GM23338 (cell line): ENCODE data around the gene YOD1. TPM values are rescaled to one million over a fixed set of nuclear protein-coding genes. Genes with fewer than 3 reads are reported as not detected.
"Not testable (repeated sequence)": the region's sequence is repeated elsewhere in the genome, so short reads cannot be mapped to it uniquely, and the experiment has no call there.

Source experiments
- ATAC-seq: fragments of 200-7000 bp; cut with Tn5 transposase; 3 replicates; pipeline ENCODE4 v1.9.1; 2020
- DNase-seq: peaks from one replicate; pipeline ENCODE4 v3.0.0-alpha.2; 2015; ENCODE audit warnings: low spot score
- H2AFZ ChIP-seq: fragments of 200-600 bp; sonication (generic); 2 replicates; pipeline ENCODE4 v1.8.0; 2016; ENCODE audit warnings: antibody characterized with exemption, mild to moderate bottlenecking, moderate library complexity
- H3F3A ChIP-seq: fragments of 200-600 bp; sonication (generic); replicated peaks from 2 replicates; pipeline ENCODE4 v1.8.0; 2017; ENCODE audit warnings: antibody characterized with exemption, mixed run types, low read depth
- H3K27ac ChIP-seq: fragments of 200-600 bp; sonication (generic); 2 replicates; pipeline ENCODE4 v1.6.1; 2016; ENCODE audit warnings: low read depth
- H3K27me3 ChIP-seq: fragments of 200-600 bp; sonication (generic); 2 replicates; pipeline ENCODE4 v1.8.0; 2016; ENCODE audit warnings: mild to moderate bottlenecking, mixed run types, moderate library complexity; ENCODE audit not compliant: insufficient read depth
- H3K36me3 ChIP-seq: fragments of 200-600 bp; sonication (generic); 2 replicates; pipeline ENCODE4 v1.8.0; 2016; ENCODE audit warnings: mild to moderate bottlenecking; ENCODE audit not compliant: insufficient read depth
- H3K4me1 ChIP-seq: fragments of 200-600 bp; sonication (generic); 2 replicates; pipeline ENCODE4 v1.8.0; 2016; ENCODE audit warnings: mild to moderate bottlenecking, moderate library complexity; ENCODE audit not compliant: insufficient read depth
- H3K4me2 ChIP-seq: fragments of 200-600 bp; sonication (generic); 2 replicates; pipeline ENCODE4 v1.7.1; 2017; ENCODE audit warnings: mixed run types
- H3K4me3 ChIP-seq: fragments of 200-600 bp; sonication (generic); 2 replicates; pipeline ENCODE4 v1.6.1; 2016; ENCODE audit warnings: mixed run types
- H3K79me2 ChIP-seq: fragments of 200-600 bp; sonication (generic); replicated peaks from 2 replicates; pipeline ENCODE4 v1.8.0; 2017; ENCODE audit warnings: mild to moderate bottlenecking; ENCODE audit not compliant: insufficient read depth
- H3K9me2 ChIP-seq: fragments of 200-600 bp; sonication (generic); 2 replicates; pipeline ENCODE4 v1.8.0; 2017; ENCODE audit not compliant: insufficient read depth
- H4K20me1 ChIP-seq: fragments of 200-600 bp; sonication (generic); replicated peaks from 2 replicates; pipeline ENCODE4 v1.8.0; 2017; ENCODE audit warnings: mild to moderate bottlenecking; ENCODE audit not compliant: insufficient read depth
- H3K27ac Mint-ChIP-seq: 2 replicates; pipeline ENCODE4 v1.8.0; 2020; ENCODE audit warnings: inconsistent platforms, mild to moderate bottlenecking, moderate library complexity, mixed read lengths
- H3K27me3 Mint-ChIP-seq: 3 replicates; pipeline ENCODE4 v1.8.0; 2022; ENCODE audit warnings: low read depth, mild to moderate bottlenecking, moderate library complexity, mixed read lengths, inconsistent platforms; ENCODE audit not compliant: insufficient read depth, poor library complexity
- H3K36me3 Mint-ChIP-seq: 3 replicates; pipeline ENCODE4 v1.8.0; 2021; ENCODE audit warnings: low read depth, mild to moderate bottlenecking, inconsistent platforms, moderate library complexity, mixed read lengths
- H3K4me1 Mint-ChIP-seq: 3 replicates; pipeline ENCODE4 v1.8.0; 2020; ENCODE audit warnings: mild to moderate bottlenecking, inconsistent platforms, mixed read lengths
- H3K4me3 Mint-ChIP-seq: 3 replicates; pipeline ENCODE4 v1.8.0; 2021; ENCODE audit warnings: moderate library complexity, mild to moderate bottlenecking, inconsistent platforms, mixed read lengths
- H3K9me3 Mint-ChIP-seq: 3 replicates; pipeline ENCODE4 v1.8.0; 2020; ENCODE audit warnings: moderate library complexity, mild to moderate bottlenecking, inconsistent platforms, mixed read lengths
- CREB1 ChIP-seq: fragments of 250-450 bp; sonication (Bioruptor Pico); IDR thresholded peaks from 2 replicates; pipeline ENCODE4 v1.5.0; 2020; ENCODE audit warnings: low read depth, mild to moderate bottlenecking, moderate library complexity
- EZH2phosphoT487 ChIP-seq: fragments of 200-600 bp; sonication (generic); IDR thresholded peaks from one replicate; pipeline ENCODE4 v1.8.1; 2018; ENCODE audit warnings: antibody characterized with exemption; ENCODE audit not compliant: unreplicated experiment
- JUNB ChIP-seq: IDR thresholded peaks from one replicate; pipeline ENCODE4 v1.6.1; 2016; ENCODE audit warnings: antibody characterized with exemption; ENCODE audit not compliant: unreplicated experiment
- NANOG ChIP-seq: IDR thresholded peaks from 2 replicates; pipeline ENCODE4 v1.6.1; 2016; ENCODE audit warnings: antibody characterized with exemption, borderline replicate concordance
- REST ChIP-seq: IDR thresholded peaks from one replicate; pipeline ENCODE4 v1.6.1; 2018; ENCODE audit warnings: antibody characterized with exemption; ENCODE audit not compliant: unreplicated experiment
- ZNF114 ChIP-seq: fragments of 250-450 bp; sonication (Bioruptor Pico); IDR thresholded peaks from 2 replicates; pipeline ENCODE4 v1.5.0; 2020; ENCODE audit warnings: mild to moderate bottlenecking, moderate library complexity
- polyA plus RNA-seq: library from polyadenylated mRNA; unstranded; fragments of >200 nt; fragmentation: Nextera tagmentation; extraction: Ambion mirVana; gene quantifications from 2 replicates; pipeline ENCODE4 v1.2.1, GENCODE V29; 2016
- total RNA-seq: library from RNA; depleted of rRNA; stranded (reverse); fragments of >200 nt; shearing (Covaris generic); gene quantifications from 2 replicates; pipeline ENCODE4 v1.2.3, GENCODE V29; 2014
- TF ChIP-seq, protein P1 (sequence below), 2 experiments: fragments of 200-600 bp in 1 of 2; sonication (generic) in 1 of 2; conservative IDR thresholded peaks; 2 replicates each; pipeline versions ENCODE4 v1.5.1 to v1.6.1; 2016 to 2017; ENCODE audit warnings: antibody characterized with exemption in 2 of 2, low read depth in 2 of 2, mild to moderate bottlenecking in 2 of 2, moderate library complexity in 1 of 2

YOD1 gene
- total and polyA plus RNA-seq, 2 experiments from 2014 or later, result 4.6 to 21.9 TPM

GRCh38 chr1:207045453-207045852 lies 5.6 kb downstream of the YOD1 start (continued):
- TF ChIP-seq REST, result no peak
- TF ChIP-seq CREB1, result no peak
- no peak for TF ChIP-seq NANOG
- no peak for TF ChIP-seq JUNB
- no peak for TF ChIP-seq ZNF114 (CRISPR knock-in tag)
- TF ChIP-seq EZH2phosphoT487, result no peak

- H3K27ac ChIP-seq, H3K36me3 ChIP-seq, H3K4me3 Mint-ChIP-seq, H3K36me3 Mint-ChIP-seq, H2AFZ ChIP-seq, DNase-seq, ATAC-seq, H4K20me1 ChIP-seq, H3F3A ChIP-seq, H3K4me2 ChIP-seq, H3K27me3 ChIP-seq, H3K9me3 Mint-ChIP-seq, H3K4me3 ChIP-seq, H3K27ac Mint-ChIP-seq, H3K9me2 ChIP-seq, H3K27me3 Mint-ChIP-seq: not testable (repeated sequence)
- H3K4me1 Mint-ChIP-seq, result peaks cover 12% of the 10 kb centered on the region
- 0 out of 2 replicates have a peak, but pooled peaks cover 10% of the 10 kb centered on the region for H3K4me1 ChIP-seq
- peaks cover 20% of the 10 kb centered on the region for H3K79me2 ChIP-seq
These were observed 9.6 kb downstream of the YOD1 start for GRCh38 chr1:207041397-207041796.

DNA sequence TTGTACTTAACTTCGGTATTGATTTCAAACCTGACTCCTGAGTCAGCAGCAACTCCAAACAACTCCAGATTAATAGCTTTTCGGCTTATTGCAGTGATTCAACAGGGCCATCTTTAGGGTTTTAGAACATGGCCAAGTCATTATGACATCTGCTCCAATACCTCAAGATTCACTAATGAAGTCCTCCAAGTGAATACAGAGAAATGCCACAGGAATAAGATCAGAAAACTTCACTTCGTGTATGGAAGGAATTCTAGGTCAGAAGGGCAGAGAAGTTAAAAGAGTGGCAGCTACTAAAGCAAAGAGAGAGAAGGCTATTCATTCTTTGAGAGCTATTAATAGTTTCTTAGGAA lies 10.9 kb downstream of the YOD1 start:
- DNase-seq, result no peak
- H3K4me1 ChIP-seq, result 0 out of 2 replicates have a peak, but pooled peaks cover 7% of the 10 kb centered on the region
- H3F3A ChIP-seq, result no peaks in the 10 kb centered on the region
- peaks cover 8% of the 10 kb centered on the region for H3K4me1 Mint-ChIP-seq
- peaks cover 8% of the 10 kb centered on the region for H3K79me2 ChIP-seq
- H3K27me3 Mint-ChIP-seq, result no peaks in the 10 kb centered on the region
- no peaks in the 10 kb centered on the region for H3K36me3 ChIP-seq
- H2AFZ ChIP-seq, result no peak overlapping the region
- H3K9me2 ChIP-seq, result no peaks in the 10 kb centered on the region
- peaks cover 3% of the 10 kb centered on the region; the same call in 1 of the 2 replicates for H4K20me1 ChIP-seq
- ATAC-seq, result no peak
- H3K27ac Mint-ChIP-seq, result no peak overlapping the region
- H3K9me3 Mint-ChIP-seq, result no peaks in the 10 kb centered on the region
- TF ChIP-seq, protein P1, sequence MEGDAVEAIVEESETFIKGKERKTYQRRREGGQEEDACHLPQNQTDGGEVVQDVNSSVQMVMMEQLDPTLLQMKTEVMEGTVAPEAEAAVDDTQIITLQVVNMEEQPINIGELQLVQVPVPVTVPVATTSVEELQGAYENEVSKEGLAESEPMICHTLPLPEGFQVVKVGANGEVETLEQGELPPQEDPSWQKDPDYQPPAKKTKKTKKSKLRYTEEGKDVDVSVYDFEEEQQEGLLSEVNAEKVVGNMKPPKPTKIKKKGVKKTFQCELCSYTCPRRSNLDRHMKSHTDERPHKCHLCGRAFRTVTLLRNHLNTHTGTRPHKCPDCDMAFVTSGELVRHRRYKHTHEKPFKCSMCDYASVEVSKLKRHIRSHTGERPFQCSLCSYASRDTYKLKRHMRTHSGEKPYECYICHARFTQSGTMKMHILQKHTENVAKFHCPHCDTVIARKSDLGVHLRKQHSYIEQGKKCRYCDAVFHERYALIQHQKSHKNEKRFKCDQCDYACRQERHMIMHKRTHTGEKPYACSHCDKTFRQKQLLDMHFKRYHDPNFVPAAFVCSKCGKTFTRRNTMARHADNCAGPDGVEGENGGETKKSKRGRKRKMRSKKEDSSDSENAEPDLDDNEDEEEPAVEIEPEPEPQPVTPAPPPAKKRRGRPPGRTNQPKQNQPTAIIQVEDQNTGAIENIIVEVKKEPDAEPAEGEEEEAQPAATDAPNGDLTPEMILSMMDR (conservative IDR thresholded peaks at IDR 0.05; ENCODE audit: low read depth in 2 of 2), result no peak
- peaks cover 2% of the 10 kb centered on the region; the same call in 1 of the 3 replicates for H3K36me3 Mint-ChIP-seq
- no peak overlapping the region for H3K4me3 ChIP-seq
- H3K27ac ChIP-seq, result no peak overlapping the region
- no peaks in the 10 kb centered on the region for H3K27me3 ChIP-seq
- H3K4me3 Mint-ChIP-seq, result no peak overlapping the region
- no peak overlapping the region for H3K4me2 ChIP-seq
